Muscle layer of duodenum (tissue), 2 donors: ENCODE results near the gene CFAP92.
"Not testable (repeated sequence)": the region's sequence is repeated elsewhere in the genome, so short reads cannot be mapped to it uniquely, and the experiment has no call there.

Experiments used
- H3K27ac ChIP-seq: one replicate; pipeline ENCODE4 v1.7.0; 2013; ENCODE audit warnings: mild to moderate bottlenecking, low read length
- H3K27me3 ChIP-seq: one replicate; pipeline ENCODE4 v1.7.0; 2013; ENCODE audit warnings: low read depth, mild to moderate bottlenecking, control low read depth, low read length
- H3K36me3 ChIP-seq, 2 donors: one replicate each; pipeline ENCODE4 v1.7.0; 2013; ENCODE audit warnings: low read length in 2 of 2, control low read depth in 1 of 2, mild to moderate bottlenecking in 1 of 2; ENCODE audit not compliant: insufficient read depth in 2 of 2, control insufficient read depth in 1 of 2
- H3K4me1 ChIP-seq, 2 donors: one replicate each; pipeline ENCODE4 v1.7.0; 2013; ENCODE audit warnings: low read length in 2 of 2, mild to moderate bottlenecking in 2 of 2, control low read depth in 1 of 2, moderate library complexity in 1 of 2; ENCODE audit not compliant: insufficient read depth in 2 of 2, control insufficient read depth in 1 of 2
- H3K4me3 ChIP-seq, 2 donors: one replicate each; pipeline ENCODE4 v1.7.0; 2013; ENCODE audit warnings: low read length in 2 of 2, low read depth in 1 of 2, mild to moderate bottlenecking in 1 of 2
- H3K9me3 ChIP-seq, 2 donors: one replicate each; pipeline ENCODE4 v1.7.0; 2013; ENCODE audit warnings: low read length in 2 of 2, control low read depth in 1 of 2, mild to moderate bottlenecking in 1 of 2; ENCODE audit not compliant: control insufficient read depth in 1 of 2
- donor health status: healthy.

The CFAP92 gene

DNA sequence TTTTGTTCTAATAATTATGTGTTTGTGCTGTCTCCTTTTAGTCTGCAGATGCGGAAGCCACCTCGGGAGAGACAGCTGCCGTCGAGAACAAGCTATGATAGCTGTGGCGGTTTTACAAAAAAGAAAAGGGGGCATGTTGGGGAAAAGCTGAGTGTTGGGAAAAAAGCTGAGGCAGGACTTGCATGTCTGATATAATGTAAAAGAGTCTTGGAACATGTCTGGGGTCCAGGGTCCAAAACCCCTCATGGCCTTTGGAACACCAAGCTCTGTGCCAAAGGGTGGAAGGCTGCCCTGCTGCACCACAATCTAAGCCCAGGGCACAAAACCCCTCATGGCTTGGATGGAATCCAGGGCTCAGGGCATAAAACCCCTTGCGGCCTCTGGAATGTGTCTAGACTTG lies 69.9 kb downstream of the CFAP92 start:
- not testable (repeated sequence) for H3K27me3 ChIP-seq, H3K36me3 ChIP-seq, H3K27ac ChIP-seq, H3K4me3 ChIP-seq, H3K9me3 ChIP-seq, H3K4me1 ChIP-seq

- Histone ChIP-seq H3K4me3 (no peak overlapping the region), H3K4me1 (no peaks in the 10 kb centered on the region), H3K36me3 (no peaks in the 10 kb centered on the region), H3K27ac (no peak overlapping the region), H3K27me3 (no peaks in the 10 kb centered on the region), H3K9me3 (no peaks in the 10 kb centered on the region)
These were observed 70.3 kb downstream of the CFAP92 start for GRCh38 chr3:128923576-128923975.

DNA sequence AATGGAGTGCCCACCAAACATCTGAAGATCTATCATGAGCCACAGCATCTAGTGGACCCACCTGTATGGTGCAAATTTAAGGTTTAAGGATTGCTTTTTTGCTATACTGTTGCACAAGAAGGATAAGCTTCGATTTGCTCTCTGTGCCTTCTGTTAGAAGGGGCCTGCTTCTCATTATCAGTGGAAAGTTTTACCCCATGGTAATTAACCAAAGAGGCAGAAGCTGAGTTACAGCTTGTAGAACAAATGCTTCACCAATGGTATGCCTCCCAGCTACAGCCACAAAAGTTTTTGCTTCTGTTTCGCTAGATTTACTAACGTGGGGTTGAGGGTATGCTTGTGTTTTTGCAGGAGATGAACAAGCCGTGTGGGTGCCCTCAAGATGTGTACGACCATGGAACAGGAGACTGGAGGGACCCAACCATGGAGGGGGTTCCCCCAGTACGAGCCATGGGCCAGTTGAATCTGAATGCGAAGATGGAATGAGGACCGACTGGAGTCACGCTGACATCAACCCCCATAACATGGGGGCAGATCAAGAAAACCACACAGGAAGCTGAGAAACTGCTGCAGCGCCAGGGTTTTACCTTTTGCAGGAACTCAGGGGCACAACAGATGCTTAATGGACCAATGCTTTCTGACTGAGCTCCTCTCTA lies 70.9 kb downstream of the CFAP92 start:
- no peaks in the 10 kb centered on the region for H3K9me3 ChIP-seq
- H3K36me3 ChIP-seq, result no peaks in the 10 kb centered on the region
- H3K27me3 ChIP-seq, result no peaks in the 10 kb centered on the region
- H3K4me1 ChIP-seq, result no peaks in the 10 kb centered on the region
- H3K4me3 ChIP-seq, result no peak overlapping the region
- no peak overlapping the region for H3K27ac ChIP-seq

DNA sequence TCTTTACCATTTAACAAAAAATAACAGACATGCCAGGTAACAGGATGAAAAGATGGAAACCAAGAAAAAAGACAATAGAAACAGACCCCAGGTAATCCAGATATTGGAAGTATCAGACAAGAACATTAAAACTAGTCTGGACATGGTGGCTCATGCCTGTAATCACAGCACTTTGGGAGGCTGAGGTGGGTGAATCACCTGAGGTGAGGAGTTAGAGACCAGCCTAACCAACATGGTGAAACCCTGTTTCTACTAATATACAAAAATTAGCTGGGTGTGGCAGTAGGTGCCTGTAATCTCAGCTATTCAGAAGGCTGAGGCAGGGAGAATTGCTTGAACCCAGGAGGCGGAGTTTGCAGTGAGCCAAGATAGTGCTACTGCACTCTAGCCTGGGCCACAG lies 73.9 kb downstream of the CFAP92 start:
- no peaks in the 10 kb centered on the region for H3K4me1 ChIP-seq
- H3K27ac ChIP-seq, result no peak overlapping the region
- no peak overlapping the region for H3K4me3 ChIP-seq

DNA sequence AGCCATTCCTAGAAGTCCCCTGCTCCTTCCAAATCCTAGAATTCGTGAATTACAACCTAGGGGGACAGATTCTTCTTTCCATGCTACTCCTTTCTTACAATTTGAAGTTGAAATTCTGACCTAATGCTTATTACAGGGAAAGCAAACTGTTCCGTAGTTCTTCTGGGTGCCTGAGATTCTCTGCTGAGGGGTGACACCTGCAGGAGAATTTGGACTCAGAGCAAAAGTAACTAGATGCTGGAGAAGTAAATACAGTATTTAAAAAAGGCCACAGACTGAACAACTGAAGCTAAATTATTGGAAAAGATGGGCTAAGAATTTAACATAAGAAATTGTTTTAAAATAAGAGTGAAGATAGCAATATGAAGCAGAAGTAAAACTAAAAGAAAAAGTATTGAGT lies 76.6 kb downstream of the CFAP92 start:
- Histone ChIP-seq H3K9me3 (no peaks in the 10 kb centered on the region), H3K27me3 (no peaks in the 10 kb centered on the region), H3K27ac (no peak overlapping the region), H3K4me1 (no peaks in the 10 kb centered on the region), H3K36me3 (peaks cover 39% of the 10 kb centered on the region in 2 donors), H3K4me3 (no peak overlapping the region)

More for the DNA sequence above, 73.9 kb downstream of the CFAP92 start:
- no peaks in the 10 kb centered on the region for H3K9me3 ChIP-seq
- H3K27me3 ChIP-seq, result no peaks in the 10 kb centered on the region
- H3K36me3 ChIP-seq, result peaks cover 12% of the 10 kb centered on the region in 2 donors

- Histone ChIP-seq H3K36me3 (peaks cover 53 to 54% of the 10 kb centered on the region in 2 donors), H3K4me1 (no peaks in the 10 kb centered on the region), H3K4me3 (no peak overlapping the region), H3K27ac (no peak overlapping the region), H3K9me3 (no peaks in the 10 kb centered on the region), H3K27me3 (no peaks in the 10 kb centered on the region)
These were observed 78.8 kb downstream of the CFAP92 start for GRCh38 chr3:128914966-128915645.

- peaks cover 70 to 85% of the 10 kb centered on the region in 2 donors for H3K36me3 ChIP-seq
- no peak overlapping the region for H3K27ac ChIP-seq
- no peaks in the 10 kb centered on the region for H3K9me3 ChIP-seq
- H3K4me3 ChIP-seq, result no peak overlapping the region
- no peaks in the 10 kb centered on the region for H3K4me1 ChIP-seq
- H3K27me3 ChIP-seq, result no peaks in the 10 kb centered on the region
These were observed 82.0 kb downstream of the CFAP92 start for GRCh38 chr3:128911911-128912310.

DNA sequence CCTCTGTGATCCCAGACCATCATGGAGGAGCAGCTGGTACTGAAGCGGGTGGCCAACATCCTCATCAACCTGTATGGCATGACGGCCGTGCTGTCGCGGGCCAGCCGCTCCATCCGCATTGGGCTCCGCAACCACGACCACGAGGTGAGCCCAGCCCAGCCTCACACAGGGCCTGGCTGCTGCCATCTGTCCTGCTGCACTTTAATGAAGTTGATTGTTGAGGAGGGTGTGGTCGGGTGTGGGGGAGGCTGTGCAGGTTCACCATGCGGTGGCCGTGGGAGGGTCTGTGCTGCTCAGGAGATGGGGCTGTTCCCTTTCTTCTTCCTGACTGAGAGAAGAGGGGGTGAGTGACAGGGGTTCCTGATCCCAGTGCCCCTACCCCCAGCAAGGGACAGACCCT lies 83.9 kb downstream of the CFAP92 start:
- H3K27me3 ChIP-seq, result no peaks in the 10 kb centered on the region
- no peaks in the 10 kb centered on the region for H3K9me3 ChIP-seq
- H3K4me3 ChIP-seq, result no peak overlapping the region
- peaks cover 65 to 92% of the 10 kb centered on the region in 2 donors for H3K36me3 ChIP-seq
- H3K27ac ChIP-seq, result no peak overlapping the region
- H3K4me1 ChIP-seq, result no peaks in the 10 kb centered on the region

DNA sequence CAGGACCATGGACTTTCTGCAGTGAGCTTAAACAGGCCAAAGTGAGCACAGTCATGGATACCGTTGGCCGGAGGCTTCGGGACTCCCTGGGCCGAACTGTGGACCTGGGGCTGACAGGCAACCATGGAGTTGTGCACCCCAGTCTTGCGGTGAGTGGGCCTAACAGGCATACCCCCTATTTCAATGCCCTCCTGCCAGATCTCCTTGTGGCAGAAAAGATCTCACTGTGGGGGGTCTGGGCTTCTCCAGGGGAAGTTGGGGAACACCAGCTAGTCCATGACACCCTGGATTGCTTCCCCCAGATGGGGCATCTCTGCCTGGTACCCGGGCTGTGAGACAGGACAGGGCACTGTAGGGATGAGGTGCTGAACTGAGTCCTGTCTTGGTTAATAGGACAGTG lies 84.9 kb downstream of the CFAP92 start:
- Histone ChIP-seq H3K27ac (no peak overlapping the region), H3K9me3 (no peaks in the 10 kb centered on the region), H3K36me3 (peaks cover 63 to 91% of the 10 kb centered on the region in 2 donors), H3K27me3 (no peaks in the 10 kb centered on the region), H3K4me3 (no peak overlapping the region), H3K4me1 (no peaks in the 10 kb centered on the region)

GRCh38 chr3:128907706-128908445 lies 86.0 kb downstream of the CFAP92 start:
- no peaks in the 10 kb centered on the region for H3K4me1 ChIP-seq
- no peak overlapping the region for H3K4me3 ChIP-seq
- no peaks in the 10 kb centered on the region for H3K9me3 ChIP-seq
- H3K27me3 ChIP-seq, result no peaks in the 10 kb centered on the region
- H3K27ac ChIP-seq, result no peak overlapping the region
- peaks cover 60 to 91% of the 10 kb centered on the region in 2 donors for H3K36me3 ChIP-seq

DNA sequence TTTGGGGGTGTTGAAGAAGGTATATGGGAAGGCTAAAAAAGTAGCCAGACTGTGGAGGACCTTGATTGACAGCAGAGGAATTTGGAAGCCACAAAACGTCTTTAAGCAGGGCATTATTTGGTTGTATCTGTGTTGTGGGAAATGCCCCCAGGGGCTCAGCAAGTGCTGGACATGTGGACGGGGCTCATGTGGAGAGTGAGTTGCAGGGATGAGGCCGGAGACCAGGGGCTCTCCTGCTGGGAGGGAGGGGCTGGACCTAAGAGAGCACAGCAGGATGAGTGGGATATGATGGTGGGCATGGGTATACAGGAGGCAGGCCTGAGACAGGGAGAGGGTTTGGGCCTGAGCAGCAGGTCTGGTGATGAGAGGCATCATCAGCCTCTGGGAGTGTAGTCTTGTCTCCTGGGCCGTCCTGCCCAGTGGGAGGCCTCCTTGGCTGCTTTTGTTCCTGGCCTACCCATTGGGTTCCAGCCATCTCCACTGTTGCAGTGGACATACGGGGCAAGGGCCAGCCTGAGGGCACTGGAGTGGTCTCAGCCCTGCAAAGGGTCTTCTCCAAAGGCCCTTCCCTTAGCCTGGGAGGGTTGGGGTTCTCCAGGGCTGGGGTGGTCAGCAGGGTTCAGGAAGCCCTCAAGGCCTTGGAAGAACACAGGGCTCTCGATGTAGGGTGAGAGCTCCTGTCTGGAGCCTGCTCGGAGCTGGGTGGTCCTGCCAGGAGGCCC lies 86.9 kb downstream of the CFAP92 start:
- Histone ChIP-seq H3K4me1 (no peaks in the 10 kb centered on the region), H3K27me3 (no peaks in the 10 kb centered on the region), H3K4me3 (no peak overlapping the region), H3K9me3 (no peaks in the 10 kb centered on the region), H3K36me3 (peaks cover 60 to 91% of the 10 kb centered on the region in 2 donors), H3K27ac (no peak overlapping the region)
